Activated CD8-positive, alpha-beta T cell treated with anti-CD3 and anti-CD28 coated beads for 36 hours (primary cell): ENCODE results near the gene ZMAT3. TPM values are rescaled to one million over a fixed set of nuclear protein-coding genes. Genes with fewer than 3 reads are reported as not detected.
"Not testable (repeated sequence)": the region's sequence is repeated elsewhere in the genome, so short reads cannot be mapped to it uniquely, and the experiment has no call there.

ENCODE experiments used
- ATAC-seq: fragments of 200-7000 bp; cut with Tn5 transposase; one replicate; pipeline ENCODE4 v1.10.0; 2021; ENCODE audit warnings: mild to moderate bottlenecking, moderate library complexity
- CTCF ChIA-PET: fragments of 350-600 bp; sonication (Branson Sonifier 250); formaldehyde crosslinking; loops from one replicate; lab custom pipeline; 2021; ENCODE audit warnings: antibody characterized with exemption; lab: Charles Lee
- POLR2A ChIA-PET: fragments of 350-600 bp; sonication (Branson Sonifier 250); formaldehyde crosslinking; loops from one replicate; lab custom pipeline; 2021; ENCODE audit warnings: antibody characterized with exemption; lab: Charles Lee
- DNase-seq: peaks from one replicate; pipeline ENCODE4 v3.0.0-alpha.2; 2020
- H3K27ac Mint-ChIP-seq: one replicate; pipeline ENCODE4 v1.8.0; 2021; ENCODE audit warnings: mild to moderate bottlenecking, mixed read lengths
- H3K27me3 Mint-ChIP-seq: one replicate; pipeline ENCODE4 v1.8.0; 2021; ENCODE audit warnings: mixed read lengths
- H3K36me3 Mint-ChIP-seq: one replicate; pipeline ENCODE4 v1.8.0; 2021; ENCODE audit warnings: low read depth, mixed read lengths
- H3K4me1 Mint-ChIP-seq: one replicate; pipeline ENCODE4 v1.8.0; 2021; ENCODE audit warnings: low read depth, mixed read lengths
- H3K4me3 Mint-ChIP-seq: one replicate; pipeline ENCODE4 v1.8.0; 2021; ENCODE audit warnings: mild to moderate bottlenecking, moderate library complexity, mixed read lengths
- H3K9me3 Mint-ChIP-seq: one replicate; pipeline ENCODE4 v1.8.0; 2021; ENCODE audit warnings: mixed read lengths
- CTCF ChIP-seq: fragments of 200-600 bp; IDR thresholded peaks from one replicate; pipeline ENCODE4 v1.8.0; 2022; ENCODE audit warnings: antibody characterized with exemption, mild to moderate bottlenecking
- intact Hi-C: fragments of 100-400 bp; cut with micrococcal nuclease; formaldehyde crosslinking; loops from one replicate; pipeline ENCODE4 v1.10.0; 2022
- total RNA-seq, 2 experiments: library from RNA; stranded (reverse); gene quantifications; one replicate each; pipeline ENCODE4 v1.2.3, GENCODE V29; 2021

The ZMAT3 gene
- total RNA-seq: 10 to 100 TPM; 14.6 to 15.9 TPM

GRCh38 chr3:179071323-179072099, at the start of gene ZMAT3:
ZMAT3 (minus strand) TSS chr3:179071809; CDS start chr3:179067752, 4,057 bp downstream.
- no peaks in the 10 kb centered on the region for H3K27me3 Mint-ChIP-seq
- ATAC-seq (peak; percentile 85), DNase-seq (peak; percentile 85)
- H3K36me3 Mint-ChIP-seq: peaks cover 15% of the 10 kb centered on the region
- ChIA-PET POLR2A (interaction anchor here (0.8 to 3.3 kb wide), 12 partner anchors 9 to 533 kb away, joined by 3 to 15 read pairs (median 4); partner anchors contain the start of genes MRPL47, NDUFB5 and ZNF639), CTCF (interaction anchor here (0.9 to 3.8 kb wide), 9 partner anchors 11 to 249 kb away, joined by 3 to 28 read pairs (median 5); no protein-coding TSS in a partner anchor)
- peak within 1 kb of the TSS; percentile 97 for H3K4me3 Mint-ChIP-seq
- H3K27ac Mint-ChIP-seq: peak within 1 kb of the TSS; percentile 93
- intact Hi-C loops: loop anchor here (2.0 kb wide), 2 partner anchors 57 to 75 kb away; no protein-coding TSS in a partner anchor
- H3K4me1 Mint-ChIP-seq: peaks cover 20% of the 10 kb centered on the region
- no peak for TF ChIP-seq CTCF
- H3K9me3 Mint-ChIP-seq: no peaks in the 10 kb centered on the region

- Mint-ChIP-seq H3K9me3 (peaks cover 3% of the 10 kb centered on the region), H3K27ac (no peak overlapping the region), H3K4me1 (no peaks in the 10 kb centered on the region), H3K36me3 (no peaks in the 10 kb centered on the region), H3K27me3 (peaks cover 12% of the 10 kb centered on the region), H3K4me3 (no peak overlapping the region)
- ChIA-PET POLR2A (no interaction called here), CTCF (no interaction called here)
- DNase-seq (no peak), ATAC-seq (no peak)
- TF ChIP-seq CTCF: no peak
- intact Hi-C loops: no loop called here
These were observed 45.2 kb upstream of the ZMAT3 start for GRCh38 chr3:179116816-179117215.

GRCh38 chr3:179115444-179115843, 43.8 kb upstream of the ZMAT3 start:
- ATAC-seq, POLR2A ChIA-PET, DNase-seq, H3K4me1 Mint-ChIP-seq, intact Hi-C loops, H3K9me3 Mint-ChIP-seq, H3K27ac Mint-ChIP-seq, H3K4me3 Mint-ChIP-seq, H3K36me3 Mint-ChIP-seq, CTCF ChIA-PET: not testable (repeated sequence)
- peaks cover 15% of the 10 kb centered on the region for H3K27me3 Mint-ChIP-seq

GRCh38 chr3:179113903-179114302, 42.3 kb upstream of the ZMAT3 start:
- Mint-ChIP-seq H3K4me3 (no peak overlapping the region), H3K9me3 (peaks cover 5% of the 10 kb centered on the region), H3K27me3 (peaks cover 15% of the 10 kb centered on the region), H3K4me1 (no peaks in the 10 kb centered on the region), H3K36me3 (no peaks in the 10 kb centered on the region), H3K27ac (no peak overlapping the region)
- ChIA-PET CTCF (no interaction called here), POLR2A (no interaction called here)
- DNase-seq (no peak), ATAC-seq (no peak)
- no peak for TF ChIP-seq CTCF
- intact Hi-C loops: no loop called here

GRCh38 chr3:179108086-179108485, 36.5 kb upstream of the ZMAT3 start:
- Mint-ChIP-seq H3K27me3 (peaks cover 8% of the 10 kb centered on the region), H3K4me1 (no peaks in the 10 kb centered on the region), H3K4me3 (no peak overlapping the region), H3K27ac (no peak overlapping the region), H3K9me3 (peaks cover 5% of the 10 kb centered on the region), H3K36me3 (no peaks in the 10 kb centered on the region)
- TF ChIP-seq CTCF: no peak
- intact Hi-C loops: loop anchor here (1.0 kb wide), 1 partner anchor 208 kb away; no protein-coding TSS in a partner anchor
- POLR2A ChIA-PET: no interaction called here
- DNase-seq (no peak), ATAC-seq (no peak)
- CTCF ChIA-PET: interaction anchor here (0.6 to 2.1 kb wide), 3 partner anchors 11 to 208 kb away, joined by 4 to 6 read pairs (median 4); no protein-coding TSS in a partner anchor
